ENCODE results near the gene REEP2.

Gene REEP2

DNA sequence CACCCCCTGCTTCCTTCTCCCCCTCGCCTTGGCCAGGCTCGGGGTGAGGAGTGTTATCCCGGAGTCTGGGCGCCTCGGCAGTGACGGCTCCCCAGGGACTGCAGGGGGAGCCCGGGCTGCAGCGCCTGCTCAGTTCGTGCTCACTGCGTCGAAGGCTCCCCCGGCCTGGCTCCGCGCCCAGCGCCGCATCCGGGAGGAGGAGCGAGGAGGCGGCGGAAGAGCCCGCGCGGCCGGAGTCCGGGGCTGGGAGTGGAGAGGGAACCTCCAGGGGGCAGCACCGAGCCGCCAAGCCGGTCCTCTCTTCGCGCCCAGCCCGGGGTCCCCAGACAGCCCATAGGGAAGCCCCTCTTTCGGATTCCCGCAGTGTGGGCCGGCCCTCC is 25.1 kb downstream of the REEP2 start:
- peak; percentile 97 for DNase-seq (ENCODE audit: low read depth)
- TF ChIP-seq POLR2A (IDR thresholded peaks at IDR 0.05; ENCODE audit: extremely low read depth, insufficient read length) (peak; percentile 73), CTCF (IDR thresholded peaks at IDR 0.05; ENCODE audit: low read depth, low read length) (peak; percentile 52), MYC (IDR thresholded peaks at IDR 0.05; ENCODE audit: low read depth, low read length) (peak; percentile 37)
- TF ChIP-seq, protein P1, sequence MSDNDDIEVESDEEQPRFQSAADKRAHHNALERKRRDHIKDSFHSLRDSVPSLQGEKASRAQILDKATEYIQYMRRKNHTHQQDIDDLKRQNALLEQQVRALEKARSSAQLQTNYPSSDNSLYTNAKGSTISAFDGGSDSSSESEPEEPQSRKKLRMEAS (IDR thresholded peaks at IDR 0.05; ENCODE audit: low read depth, low read length): 0 out of 2 replicates have a peak, but pooled peaks have one; percentile 44
- H3K4me3 ChIP-seq (ENCODE audit: low read depth, low read length): peak overlapping the region; percentile 76

DNA sequence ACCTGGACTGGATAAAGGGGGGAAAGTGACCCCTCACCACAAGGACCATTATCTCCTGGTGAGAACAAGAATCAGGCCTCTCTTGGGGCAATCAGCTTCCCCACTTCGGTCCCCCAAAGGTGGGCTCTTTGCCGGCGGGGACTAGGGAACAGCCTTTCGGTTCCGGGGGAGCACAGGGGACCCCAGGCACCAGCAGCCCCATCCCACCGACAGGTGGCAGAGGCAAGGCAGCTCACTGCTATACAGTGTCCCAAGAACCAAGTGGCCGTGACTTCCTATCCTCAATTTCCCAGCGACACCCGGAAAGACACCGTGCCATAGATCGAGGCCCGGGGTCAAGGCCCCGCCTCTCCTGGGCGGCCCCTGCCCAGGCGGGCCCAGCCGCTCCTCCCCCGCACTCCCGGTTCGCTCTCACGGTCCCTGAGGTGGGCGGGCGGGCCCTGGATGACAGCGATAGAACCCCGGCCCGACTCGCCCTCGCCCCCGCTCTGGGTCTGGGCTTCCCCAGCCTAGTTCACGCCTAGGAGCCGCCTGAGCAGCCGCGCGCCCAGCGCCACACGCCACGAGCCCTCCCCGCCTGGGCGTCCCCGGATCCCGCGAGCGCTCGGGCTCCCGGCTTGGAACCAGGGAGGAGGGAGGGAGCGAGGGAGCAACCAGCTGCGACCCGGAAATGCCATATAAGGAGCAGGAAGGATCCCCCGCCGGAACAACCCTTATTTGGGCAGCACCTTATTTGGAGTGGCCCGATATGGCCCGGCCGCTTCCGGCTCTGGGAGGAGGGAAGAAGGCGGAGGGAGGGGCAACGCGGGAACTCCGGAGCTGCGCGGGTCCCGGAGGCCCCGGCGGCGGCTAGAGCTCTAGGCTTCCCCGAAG is 25.8 kb downstream of the REEP2 start:
- TF ChIP-seq MYC (IDR thresholded peaks at IDR 0.05; ENCODE audit: low read depth, low read length) (peak; percentile 33; the same call in 1 of the 2 replicates), CTCF (IDR thresholded peaks at IDR 0.05; ENCODE audit: low read depth, low read length) (no peak), POLR2A (IDR thresholded peaks at IDR 0.05; ENCODE audit: extremely low read depth, insufficient read length) (peak; percentile 55)
- TF ChIP-seq, protein P1 (IDR thresholded peaks at IDR 0.05; ENCODE audit: low read depth, low read length): peak; percentile 53
- H3K4me3 ChIP-seq (ENCODE audit: low read depth, low read length): peak overlapping the region; percentile 76
- DNase-seq (ENCODE audit: low read depth): peak; percentile 99

DNA sequence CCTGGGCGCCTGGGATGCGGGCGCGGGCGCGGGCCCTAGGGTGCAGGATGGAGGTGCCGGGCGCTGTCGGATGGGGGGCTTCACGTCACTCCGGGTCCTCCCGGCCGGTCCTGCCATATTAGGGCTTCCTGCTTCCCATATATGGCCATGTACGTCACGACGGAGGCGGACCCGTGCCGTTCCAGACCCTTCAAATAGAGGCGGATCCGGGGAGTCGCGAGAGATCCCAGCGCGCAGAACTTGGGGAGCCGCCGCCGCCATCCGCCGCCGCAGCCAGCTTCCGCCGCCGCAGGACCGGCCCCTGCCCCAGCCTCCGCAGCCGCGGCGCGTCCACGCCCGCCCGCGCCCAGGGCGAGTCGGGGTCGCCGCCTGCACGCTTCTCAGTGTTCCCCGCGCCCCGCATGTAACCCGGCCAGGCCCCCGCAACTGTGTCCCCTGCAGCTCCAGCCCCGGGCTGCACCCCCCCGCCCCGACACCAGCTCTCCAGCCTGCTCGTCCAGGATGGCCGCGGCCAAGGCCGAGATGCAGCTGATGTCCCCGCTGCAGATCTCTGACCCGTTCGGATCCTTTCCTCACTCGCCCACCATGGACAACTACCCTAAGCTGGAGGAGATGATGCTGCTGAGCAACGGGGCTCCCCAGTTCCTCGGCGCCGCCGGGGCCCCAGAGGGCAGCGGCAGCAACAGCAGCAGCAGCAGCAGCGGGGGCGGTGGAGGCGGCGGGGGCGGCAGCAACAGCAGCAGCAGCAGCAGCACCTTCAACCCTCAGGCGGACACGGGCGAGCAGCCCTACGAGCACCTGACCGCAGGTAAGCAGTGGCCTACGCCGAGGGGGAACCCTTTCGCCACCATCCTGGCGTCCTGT is 26.6 kb downstream of the REEP2 start, which contains the start of gene EGR1:
Gene EGR1, plus strand, starts transcription at position 219 of the 864 bp plus-strand sequence. Its CDS starts 283 bp downstream, at position 502.
- peak within 1 kb of the TSS; percentile 76 for H3K4me3 ChIP-seq (ENCODE audit: low read depth, low read length)
- peak; percentile 47; the same call in 1 of the 2 replicates for TF ChIP-seq MYC (IDR thresholded peaks at IDR 0.05; ENCODE audit: low read depth, low read length)
- TF ChIP-seq, protein P1 (IDR thresholded peaks at IDR 0.05; ENCODE audit: low read depth, low read length): no peak
- TF ChIP-seq POLR2A (IDR thresholded peaks at IDR 0.05; ENCODE audit: extremely low read depth, insufficient read length): peak; percentile 98
- DNase-seq (ENCODE audit: low read depth): peak; percentile 92

GRCh38 chr5:138466125-138466899 is 27.5 kb downstream of the REEP2 start:
- TF ChIP-seq, protein P1 (IDR thresholded peaks at IDR 0.05; ENCODE audit: low read depth, low read length): no peak
- TF ChIP-seq CTCF (IDR thresholded peaks at IDR 0.05; ENCODE audit: low read depth, low read length) (no peak), POLR2A (IDR thresholded peaks at IDR 0.05; ENCODE audit: extremely low read depth, insufficient read length) (no peak), MYC (IDR thresholded peaks at IDR 0.05; ENCODE audit: low read depth, low read length) (no peak)
- H3K4me3 ChIP-seq (ENCODE audit: low read depth, low read length): peak overlapping the region; percentile 52
- DNase-seq (ENCODE audit: low read depth): no peak

- TF ChIP-seq POLR2A (IDR thresholded peaks at IDR 0.05; ENCODE audit: extremely low read depth, insufficient read length): peak; percentile 29
- TF ChIP-seq, protein P1 (IDR thresholded peaks at IDR 0.05; ENCODE audit: low read depth, low read length): no peak
- H3K4me3 ChIP-seq (ENCODE audit: low read depth, low read length): peak overlapping the region; percentile 52
- no peak for DNase-seq (ENCODE audit: low read depth)
Observed at GRCh38 chr5:138466900-138467710, 28.2 kb downstream of the REEP2 start.

Data from NB4 (cell line).